ENCODE measurements around the gene PIR. TPM values are rescaled to one million over a fixed set of nuclear protein-coding genes. Genes with fewer than 3 reads are reported as not detected.

PIR gene
- total and polyA plus RNA-seq, 4 donors = 8.3 to 29.1 (median 13.4) TPM

- Histone ChIP-seq H3K4me1 (ENCODE audit: control insufficient read depth in 5 of 5, insufficient read depth in 5 of 5, low read length in 5 of 5) (peaks cover 0 to 14% (median 0%) of the 10 kb centered on the region in 5 donors), H3K27me3 (ENCODE audit: control insufficient read depth in 3 of 3, insufficient read depth in 3 of 3, low read length in 2 of 3) (peaks cover 0 to 56% (median 24%) of the 10 kb centered on the region in 3 donors), H3K9me3 (ENCODE audit: control insufficient read depth in 4 of 4, insufficient read depth in 3 of 4, low read length in 3 of 4) (no peaks in the 10 kb centered on the region), H3K9ac (ENCODE audit: insufficient read depth in 1 of 2, low read length in 2 of 2) (no peak overlapping the region), H3K36me3 (ENCODE audit: control insufficient read depth in 4 of 4, insufficient read depth in 4 of 4, low read length in 4 of 4) (no peaks in the 10 kb centered on the region), H3K4me3 (no peak overlapping the region), H3K27ac (ENCODE audit: low read depth in 1 of 2, low read length in 1 of 2) (no peak overlapping the region)
- 64 to 77% methylated on average over 8 of the region's 8 CpGs for WGBS, 2 donors
- TF ChIP-seq CTCF (IDR thresholded peaks at IDR 0.05; ENCODE audit: control extremely low read depth, extremely low read depth) = no peak
- peak in 1 of 3 donors; percentile 35 for DNase-seq
- ATAC-seq (ENCODE audit: insufficient read depth, low FRiP score) = no peak
Measured at GRCh38 chrX:15525664-15526416, 32.7 kb upstream of the PIR start.

- DNase-seq (peak in 2 of 3 donors; percentile 69 to 85), ATAC-seq (ENCODE audit: insufficient read depth, low FRiP score) (no peak)
- Histone ChIP-seq H3K4me1 (ENCODE audit: control insufficient read depth in 5 of 5, insufficient read depth in 5 of 5, low read length in 5 of 5) (peaks cover 0 to 17% (median 0%) of the 10 kb centered on the region in 5 donors), H3K36me3 (ENCODE audit: control insufficient read depth in 4 of 4, insufficient read depth in 4 of 4, low read length in 4 of 4) (no peaks in the 10 kb centered on the region), H3K9ac (ENCODE audit: insufficient read depth in 1 of 2, low read length in 2 of 2) (no peak overlapping the region), H3K27ac (ENCODE audit: low read depth in 1 of 2, low read length in 1 of 2) (no peak overlapping the region), H3K9me3 (ENCODE audit: control insufficient read depth in 4 of 4, insufficient read depth in 3 of 4, low read length in 3 of 4) (no peaks in the 10 kb centered on the region), H3K4me3 (no peak overlapping the region), H3K27me3 (ENCODE audit: control insufficient read depth in 3 of 3, insufficient read depth in 3 of 3, low read length in 2 of 3) (peaks cover 0 to 54% (median 19%) of the 10 kb centered on the region in 3 donors)
- no peak for TF ChIP-seq CTCF (IDR thresholded peaks at IDR 0.05; ENCODE audit: control extremely low read depth, extremely low read depth)
Measured at GRCh38 chrX:15524417-15524816, 31.3 kb upstream of the PIR start.

GRCh38 chrX:15523088-15523487, 30.0 kb upstream of the PIR start:
- Histone ChIP-seq H3K4me3 (no peak overlapping the region), H3K27me3 (ENCODE audit: control insufficient read depth in 3 of 3, insufficient read depth in 3 of 3, low read length in 2 of 3) (peaks cover 0 to 61% (median 22%) of the 10 kb centered on the region in 3 donors), H3K27ac (ENCODE audit: low read depth in 1 of 2, low read length in 1 of 2) (no peak overlapping the region), H3K9ac (ENCODE audit: insufficient read depth in 1 of 2, low read length in 2 of 2) (no peak overlapping the region), H3K9me3 (ENCODE audit: control insufficient read depth in 4 of 4, insufficient read depth in 3 of 4, low read length in 3 of 4) (no peaks in the 10 kb centered on the region), H3K4me1 (ENCODE audit: control insufficient read depth in 5 of 5, insufficient read depth in 5 of 5, low read length in 5 of 5) (peaks cover 0 to 17% (median 4%) of the 10 kb centered on the region in 5 donors), H3K36me3 (ENCODE audit: control insufficient read depth in 4 of 4, insufficient read depth in 4 of 4, low read length in 4 of 4) (no peaks in the 10 kb centered on the region)
- ATAC-seq (ENCODE audit: insufficient read depth, low FRiP score) = no peak
- DNase-seq = no peak
- no peak for TF ChIP-seq CTCF (IDR thresholded peaks at IDR 0.05; ENCODE audit: control extremely low read depth, extremely low read depth)

Measured in lung (tissue), 12 donors.